T-cell (primary cell): ENCODE measurements around the gene USP7. TPM values are rescaled to one million over a fixed set of nuclear protein-coding genes. Genes with fewer than 3 reads are reported as not detected.

Source experiments
- ATAC-seq, 4 experiments: fragments of 200-7000 bp in 3 of 4; fragments of 150-1000 bp in 1 of 4; cut with Tn5 transposase; replicated peaks in 1 of 4; 1 replicate in 3 of 4; 2 replicates in 1 of 4; pipeline ENCODE4 v1.10.0; 2021; ENCODE audit warnings: moderate library complexity in 3 of 4, mild to moderate bottlenecking in 2 of 4, moderate number of reproducible peaks in 1 of 4
- CTCF ChIA-PET, 2 donors: fragments of 300-600 bp; sonication (Branson Sonifier 250); formaldehyde crosslinking; loops; one replicate each; lab custom pipeline; 2022; ENCODE audit warnings: antibody characterized with exemption in 2 of 2; lab: Charles Lee
- POLR2A ChIA-PET, 2 donors: fragments of 300-600 bp; sonication (Branson Sonifier 250); formaldehyde crosslinking; loops; one replicate each; lab custom pipeline; 2022; ENCODE audit warnings: antibody characterized with exemption in 2 of 2; lab: Charles Lee
- DNase-seq, 35 experiments: peaks; one replicate each; pipeline versions ENCODE4 v3.0.0 to v3.0.0-alpha.2; 2013 to 2023
- H3K27ac ChIP-seq: one replicate; pipeline ENCODE4 v1.5.1; 2013; ENCODE audit warnings: low read length
- H3K27me3 ChIP-seq, 2 experiments: replicated peaks in 1 of 2; 1 replicate in 1 of 2; 2 replicates in 1 of 2; pipeline versions ENCODE4 v1.6.1 to v1.7.0; 2013; ENCODE audit warnings: low read length in 1 of 2, mixed read lengths in 1 of 2; ENCODE audit not compliant: control insufficient read depth in 2 of 2, insufficient read depth in 2 of 2; ENCODE audit errors: extremely low read depth in 1 of 2
- H3K36me3 ChIP-seq, 2 donors: 1 replicate in 1 of 2; 2 replicates in 1 of 2; pipeline versions ENCODE4 v1.6.1 to v1.7.0; 2013; ENCODE audit warnings: low read length in 1 of 2; ENCODE audit not compliant: control insufficient read depth in 2 of 2, insufficient read depth in 1 of 2; ENCODE audit errors: extremely low read depth in 1 of 2
- H3K4me1 ChIP-seq, 2 experiments: 1 replicate in 1 of 2; 2 replicates in 1 of 2; pipeline versions ENCODE4 v1.6.1 to v1.7.0; 2013; ENCODE audit warnings: low read length in 2 of 2, mixed read lengths in 1 of 2; ENCODE audit not compliant: insufficient read depth in 2 of 2, control insufficient read depth in 1 of 2; ENCODE audit errors: extremely low read depth in 1 of 2
- H3K4me3 ChIP-seq, 2 donors: 1 replicate in 1 of 2; 2 replicates in 1 of 2; pipeline versions ENCODE4 v1.5.1 to v1.7.0; 2013; ENCODE audit warnings: mild to moderate bottlenecking in 2 of 2, low read length in 1 of 2, moderate library complexity in 1 of 2; ENCODE audit not compliant: control insufficient read depth in 1 of 2; ENCODE audit errors: extremely low read depth in 1 of 2
- H3K9me3 ChIP-seq: 2 replicates; pipeline ENCODE4 v1.7.0; 2013
- H3K27ac Mint-ChIP-seq, 2 donors: one replicate each; pipeline ENCODE4 v1.8.0; 2020 to 2021; ENCODE audit warnings: mild to moderate bottlenecking in 2 of 2, mixed read lengths in 2 of 2
- H3K27me3 Mint-ChIP-seq, 2 donors: one replicate each; pipeline ENCODE4 v1.8.0; 2021 to 2022; ENCODE audit warnings: mixed read lengths in 2 of 2
- H3K36me3 Mint-ChIP-seq: one replicate; pipeline ENCODE4 v1.8.0; 2021; ENCODE audit warnings: mixed read lengths
- H3K4me1 Mint-ChIP-seq, 3 donors: one replicate each; pipeline ENCODE4 v1.8.0; 2020 to 2022; ENCODE audit warnings: mixed read lengths in 3 of 3, mild to moderate bottlenecking in 1 of 3
- H3K4me3 Mint-ChIP-seq, 3 donors: one replicate each; pipeline ENCODE4 v1.8.0; 2020 to 2022; ENCODE audit warnings: mild to moderate bottlenecking in 3 of 3, mixed read lengths in 3 of 3, moderate library complexity in 3 of 3
- H3K9me3 Mint-ChIP-seq, 3 donors: one replicate each; pipeline ENCODE4 v1.8.0; 2020 to 2022; ENCODE audit warnings: mixed read lengths in 3 of 3
- WGBS: methylation state at CpG from one replicate; pipeline ENCODE4 v1.1.5; 2013; ENCODE audit warnings: missing lambda C conversion rate; ENCODE audit not compliant: insufficient coverage; 5-methylcytosine and 5-hydroxymethylcytosine counted together
- total RNA-seq, 35 experiments: library from RNA in 6 of 35; stranded (reverse) in 6 of 35; fragments of 120-200 nt in 1 of 35; gene quantifications; one replicate each; pipeline versions ENCODE4 v1.2.1 to v1.2.4 and lab custom pipeline; 2013 to 2026

Gene USP7
- total RNA-seq, 5 donors from 2014 or later (not counting 1 experiment from before 2014, with no cell fraction given), result 159 to 261 (median 169) TPM

DNA sequence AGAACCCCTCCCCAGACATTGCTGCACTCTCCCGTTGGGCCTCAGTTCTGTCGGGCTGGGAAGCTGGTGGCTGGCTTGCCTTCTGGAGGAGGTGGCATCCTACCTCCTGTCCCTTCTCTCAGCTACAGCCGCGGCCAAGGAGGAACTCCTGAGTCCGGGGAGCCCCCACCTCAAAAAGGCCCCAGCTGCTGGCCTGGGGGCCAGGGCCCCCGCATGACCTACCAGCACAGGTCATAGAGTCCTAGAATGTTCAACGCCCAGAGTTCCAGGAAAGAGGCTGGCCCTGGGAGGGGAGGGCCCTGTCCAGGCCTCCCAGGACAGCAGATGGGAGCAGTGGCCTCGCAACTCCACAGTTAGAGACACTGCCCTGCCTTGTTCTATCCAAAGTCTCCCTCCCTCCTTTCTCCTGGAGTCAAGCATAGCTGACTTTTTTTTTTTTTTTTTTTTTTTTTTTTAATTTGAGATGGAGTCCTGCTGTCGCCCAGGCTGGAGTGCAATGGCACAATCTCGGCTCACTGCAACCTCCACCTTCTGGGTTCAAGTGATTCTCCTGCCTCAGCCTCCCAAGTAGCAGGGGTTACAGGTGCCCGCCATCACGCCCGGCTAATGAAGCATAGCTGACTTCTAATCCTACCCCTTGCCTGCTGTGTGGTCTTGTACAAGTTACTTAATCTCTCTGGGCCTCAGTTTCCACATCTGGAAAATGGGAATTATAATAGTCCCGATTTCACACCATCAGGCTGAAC is 102.0 kb downstream of the USP7 start:
- Mint-ChIP-seq H3K36me3 (peaks cover 9% of the 10 kb centered on the region), H3K4me1 (peaks cover 39 to 40% (median 40%) of the 10 kb centered on the region in 3 donors), H3K27me3 (no peaks in the 10 kb centered on the region), H3K4me3 (no peak overlapping the region), H3K9me3 (no peaks in the 10 kb centered on the region), H3K27ac (no peak overlapping the region)
- 90% methylated on average over 2 of the region's 14 CpGs for WGBS
- Histone ChIP-seq H3K9me3 (no peaks in the 10 kb centered on the region), H3K27ac (no peak overlapping the region), H3K27me3 (no peaks in the 10 kb centered on the region), H3K4me1 (peaks cover 12 to 33% of the 10 kb centered on the region in 2 experiments), H3K36me3 (peaks cover 10 to 16% of the 10 kb centered on the region in 2 donors), H3K4me3 (no peak overlapping the region)
- ChIA-PET POLR2A (interaction anchor here in 1 of 2 donors (0.6 kb wide), 1 partner anchor 219 kb away, joined by 3 read pairs; no protein-coding TSS in a partner anchor), CTCF (interaction anchor here in 1 of 2 donors (0.6 kb wide), 1 partner anchor 184 kb away, joined by 5 read pairs; no protein-coding TSS in a partner anchor)
- ATAC-seq (no peak), DNase-seq (no peak)

DNA sequence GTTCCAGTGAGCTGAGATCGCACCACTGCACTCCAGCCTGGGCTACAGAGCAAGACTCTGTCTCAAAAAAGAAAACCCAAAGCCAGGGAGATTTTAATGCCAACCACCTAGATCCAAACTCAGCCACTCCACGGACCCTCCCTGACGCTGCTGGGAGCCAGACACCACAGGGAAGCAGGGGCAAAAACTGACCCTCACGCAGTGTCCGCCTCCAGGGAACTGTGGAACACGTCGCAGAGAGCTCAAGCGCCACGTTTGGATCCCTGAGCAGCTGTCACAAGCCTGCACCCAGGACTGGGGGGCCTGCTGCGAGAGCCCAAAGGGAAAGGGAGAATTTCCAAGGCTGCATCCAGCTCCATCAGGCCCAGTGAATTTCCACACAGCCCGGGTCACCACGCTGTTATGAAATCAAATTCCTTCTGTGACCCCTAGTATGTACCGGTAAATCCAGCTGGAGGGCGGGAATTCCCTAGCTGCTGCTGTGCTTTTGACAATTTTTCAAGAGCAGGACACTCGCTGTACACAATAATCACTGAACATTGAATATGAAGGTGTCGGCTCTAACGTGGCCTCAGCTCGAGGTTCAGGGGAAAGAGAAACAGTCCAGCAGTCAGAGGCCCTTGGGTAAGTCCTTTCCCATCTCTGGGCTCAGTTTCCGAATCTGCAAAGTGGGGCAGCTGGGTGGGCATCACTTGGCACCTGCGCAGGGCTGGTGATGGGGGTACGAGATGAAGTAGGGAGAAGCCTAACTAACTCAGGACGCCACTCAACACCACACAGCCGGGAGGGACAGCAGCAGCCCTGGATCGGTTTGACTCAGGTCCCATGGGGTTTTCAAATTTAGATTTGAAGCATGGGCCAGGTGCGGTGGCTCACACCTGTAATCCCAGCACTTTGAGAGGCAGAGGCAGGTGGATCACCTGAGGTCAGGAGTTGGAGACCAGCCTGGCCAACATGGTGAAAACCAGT is 103.5 kb downstream of the USP7 start:
- Mint-ChIP-seq H3K9me3 (no peaks in the 10 kb centered on the region), H3K4me3 (no peak overlapping the region), H3K27me3 (no peaks in the 10 kb centered on the region), H3K4me1 (peaks cover 30 to 36% (median 34%) of the 10 kb centered on the region in 3 donors), H3K36me3 (peaks cover 17% of the 10 kb centered on the region), H3K27ac (no peak overlapping the region)
- WGBS, result 86% methylated on average over 19 of the region's 25 CpGs
- Histone ChIP-seq H3K4me1 (peaks cover 6 to 22% of the 10 kb centered on the region in 2 experiments), H3K36me3 (peaks cover 10 to 26% of the 10 kb centered on the region in 2 donors), H3K9me3 (no peaks in the 10 kb centered on the region), H3K4me3 (no peak overlapping the region), H3K27ac (no peak overlapping the region), H3K27me3 (no peaks in the 10 kb centered on the region)
- ATAC-seq, result no peak
- POLR2A ChIA-PET, result no interaction called here
- CTCF ChIA-PET, result no interaction called here
- no peak for DNase-seq

DNA sequence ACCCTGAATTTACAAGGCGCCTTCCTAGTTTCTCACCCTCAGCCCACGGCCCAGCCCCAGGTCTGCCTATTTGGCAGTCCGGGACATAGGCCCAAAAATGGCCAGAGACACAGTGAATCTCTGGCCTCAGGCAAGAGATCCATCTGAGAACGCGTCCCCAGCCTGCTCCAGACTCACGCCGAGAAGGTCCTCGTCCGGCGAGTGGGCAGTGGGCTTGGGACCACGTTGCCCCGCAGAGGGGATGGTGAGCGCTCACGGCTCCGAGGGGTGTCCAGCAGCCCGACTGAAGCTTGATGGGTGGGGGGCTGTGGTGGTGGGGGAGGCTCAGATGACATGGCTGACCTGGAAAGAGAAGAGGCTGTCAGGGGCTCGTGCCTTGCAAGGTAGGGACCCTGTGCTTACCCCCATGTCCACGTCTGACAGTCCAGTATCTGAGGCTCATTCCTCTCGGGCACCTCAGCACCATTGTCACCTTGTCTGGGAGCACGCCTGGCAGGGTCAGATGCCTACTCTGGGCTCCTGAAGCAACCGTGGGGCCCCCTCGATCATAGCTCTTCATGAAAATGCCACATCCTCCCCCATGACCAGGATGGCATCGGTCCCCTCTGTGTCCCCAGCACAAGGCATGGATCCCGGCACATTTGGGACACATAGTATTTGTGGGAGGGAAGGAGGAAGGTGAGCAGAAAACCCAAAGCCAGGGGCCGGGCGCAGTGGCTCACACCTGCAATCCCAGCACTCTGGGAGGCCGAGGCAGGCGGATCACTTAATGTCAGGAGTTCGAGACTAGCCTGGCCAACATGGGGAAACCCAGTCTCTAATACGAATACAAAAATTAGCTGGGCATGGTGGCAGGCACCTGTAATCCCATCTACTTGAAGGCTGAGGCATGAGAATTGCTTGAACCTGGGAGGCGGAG is 104.5 kb downstream of the USP7 start:
- WGBS, result 94% methylated on average over 25 of the region's 31 CpGs

DNA sequence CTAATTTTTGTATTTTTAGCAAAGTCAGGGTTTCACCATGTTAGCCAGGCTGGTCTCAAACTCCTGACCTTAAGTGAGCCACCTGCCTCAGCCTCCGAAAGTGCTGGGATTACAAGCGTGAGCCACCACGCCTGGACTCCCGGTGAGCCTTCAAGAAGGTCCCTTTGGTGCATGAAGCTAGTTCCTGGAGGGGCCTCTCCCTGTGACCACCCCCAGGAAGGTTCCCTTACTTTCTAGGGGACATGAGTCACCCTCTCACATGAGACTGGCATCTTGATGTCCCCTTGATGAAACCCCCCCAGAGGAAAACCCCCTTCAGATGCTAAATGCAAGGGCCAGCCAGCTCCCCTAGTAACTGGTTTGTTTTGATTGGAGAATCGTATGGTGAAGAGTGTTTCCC is 107.7 kb downstream of the USP7 start:
- ATAC-seq (no peak), DNase-seq (no peak)
- H3K4me1 Mint-ChIP-seq, result peaks cover 24 to 38% (median 29%) of the 10 kb centered on the region in 3 donors
- no peaks in the 10 kb centered on the region for H3K9me3 Mint-ChIP-seq
- ChIA-PET CTCF (no interaction called here), POLR2A (no interaction called here)
- Histone ChIP-seq H3K27ac (no peak overlapping the region), H3K36me3 (peaks cover 6 to 38% of the 10 kb centered on the region in 2 donors), H3K27me3 (no peaks in the 10 kb centered on the region), H3K4me1 (peaks cover 0 to 8% of the 10 kb centered on the region in 2 experiments), H3K9me3 (no peaks in the 10 kb centered on the region), H3K4me3 (no peak overlapping the region)
- no peak overlapping the region for H3K4me3 Mint-ChIP-seq
- H3K36me3 Mint-ChIP-seq, result peaks cover 26% of the 10 kb centered on the region
- no peaks in the 10 kb centered on the region for H3K27me3 Mint-ChIP-seq
- WGBS, result 73% methylated on average over 4 of the region's 5 CpGs
- H3K27ac Mint-ChIP-seq, result peak overlapping the region in 1 of 2 donors; percentile 52

More for the DNA sequence above, 104.5 kb downstream of the USP7 start:
- no peak overlapping the region for H3K4me3 ChIP-seq
- no peak overlapping the region for H3K27ac ChIP-seq
- ChIA-PET CTCF (interaction anchor here (0.6 kb wide), 2 partner anchors 38 to 42 kb away, joined by 3 to 7 read pairs; no protein-coding TSS in a partner anchor), POLR2A (no interaction called here)
- H3K27me3 ChIP-seq, result no peaks in the 10 kb centered on the region
- peak overlapping the region in 1 of 2 donors; percentile 28 for H3K27ac Mint-ChIP-seq
- DNase-seq (no peak), ATAC-seq (no peak)
- peaks cover 2 to 14% of the 10 kb centered on the region in 2 experiments for H3K4me1 ChIP-seq
- H3K9me3 ChIP-seq, result no peaks in the 10 kb centered on the region
- peaks cover 28 to 34% (median 29%) of the 10 kb centered on the region in 3 donors for H3K4me1 Mint-ChIP-seq
- peaks cover 10 to 30% of the 10 kb centered on the region in 2 donors for H3K36me3 ChIP-seq
- H3K36me3 Mint-ChIP-seq, result peaks cover 21% of the 10 kb centered on the region
- H3K4me3 Mint-ChIP-seq, result no peak overlapping the region
- H3K27me3 Mint-ChIP-seq, result no peaks in the 10 kb centered on the region
- no peaks in the 10 kb centered on the region for H3K9me3 Mint-ChIP-seq

DNA sequence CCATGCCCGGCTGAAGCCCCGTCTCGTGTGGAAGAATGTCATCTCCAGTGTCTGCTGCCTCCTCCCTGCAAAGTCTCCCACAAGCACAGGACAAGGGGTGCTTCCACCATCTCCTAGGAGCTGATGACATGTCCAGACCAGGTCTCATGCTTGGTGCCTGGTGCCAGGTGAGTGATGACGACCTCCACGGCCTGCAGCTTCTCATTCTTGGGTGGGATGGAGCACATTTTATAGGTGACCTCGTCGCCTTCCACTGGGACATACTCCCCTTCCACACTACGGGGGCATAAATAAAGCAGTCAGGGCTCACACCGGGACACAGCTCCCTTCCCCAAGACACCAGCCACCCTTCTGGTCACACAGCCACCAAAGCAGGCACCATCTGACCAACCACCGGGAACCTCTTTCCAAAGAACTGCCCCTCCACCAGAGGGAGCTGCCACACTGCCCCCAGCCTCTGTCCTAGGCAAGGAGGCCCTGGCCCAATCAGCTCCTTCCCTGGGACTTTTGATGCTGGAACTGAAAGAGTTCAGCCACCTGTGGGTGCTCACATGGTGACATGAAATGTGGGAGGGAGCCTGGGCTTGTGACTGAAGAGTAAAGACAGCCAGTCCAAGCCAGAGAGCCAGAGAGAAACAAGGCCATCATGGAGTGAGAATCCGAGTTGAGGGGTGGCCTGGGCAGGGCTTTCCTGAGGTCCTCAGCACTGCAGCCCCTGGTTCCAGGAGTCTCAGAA is 108.5 kb downstream of the USP7 start:
- H3K9me3 Mint-ChIP-seq, result no peaks in the 10 kb centered on the region
- ChIA-PET CTCF (interaction anchor here in 1 of 2 donors (0.6 kb wide), 1 partner anchor 55 kb away, joined by 4 read pairs; no protein-coding TSS in a partner anchor), POLR2A (interaction anchor here in 1 of 2 donors (1.1 kb wide), 1 partner anchor 11 kb away, joined by 6 read pairs; no protein-coding TSS in a partner anchor)
- peaks cover 26% of the 10 kb centered on the region for H3K36me3 Mint-ChIP-seq
- no peaks in the 10 kb centered on the region for H3K27me3 Mint-ChIP-seq
- no peak for ATAC-seq
- peaks cover 6 to 40% of the 10 kb centered on the region in 2 donors for H3K36me3 ChIP-seq
- no peak overlapping the region for H3K27ac ChIP-seq
- peaks cover 32 to 45% (median 35%) of the 10 kb centered on the region in 3 donors for H3K4me1 Mint-ChIP-seq
- DNase-seq, result no peak
- WGBS, result 96% methylated on average over 11 of the region's 11 CpGs
- no peak overlapping the region for H3K4me3 ChIP-seq
- H3K4me3 Mint-ChIP-seq, result no peak overlapping the region
- H3K9me3 ChIP-seq, result no peaks in the 10 kb centered on the region
- H3K4me1 ChIP-seq, result peaks cover 0 to 13% of the 10 kb centered on the region in 2 experiments
- peak overlapping the region; percentile 52 for H3K27ac Mint-ChIP-seq
- no peaks in the 10 kb centered on the region for H3K27me3 ChIP-seq
